K562 (cell line): ENCODE measurements around the gene POTEH.
"Not testable (repeated sequence)": the region's sequence is repeated elsewhere in the genome, so short reads cannot be mapped to it uniquely, and the experiment has no call there.

ENCODE experiments used
- CTCF ChIP-seq, 3 experiments: IDR thresholded peaks in 2 of 3; conservative IDR thresholded peaks in 1 of 3; 2 replicates each; pipeline ENCODE4 v1.5.1; 2011 to 2012; ENCODE audit warnings: low read length in 3 of 3, mild to moderate bottlenecking in 3 of 3, control low read depth in 2 of 3, improper control_type of control experiment in 1 of 3, inconsistent platforms in 1 of 3, low read depth in 1 of 3, mixed read lengths in 1 of 3, moderate library complexity in 1 of 3; ENCODE audit not compliant: insufficient read depth in 2 of 3
- HDAC6 ChIP-seq: IDR thresholded peaks from 2 replicates; pipeline ENCODE4 v1.6.1; 2012; ENCODE audit warnings: low read depth, mild to moderate bottlenecking, control low read depth, inconsistent platforms, low read length, moderate library complexity
- HDAC8 ChIP-seq: fragments of 450-650 bp; IDR thresholded peaks from 2 replicates; pipeline ENCODE4 v1.6.1; 2016; ENCODE audit warnings: mild to moderate bottlenecking, missing genetic modification characterization, moderate library complexity, missing compliant biosample characterization
- KAT8 ChIP-seq: fragments of 450-650 bp; IDR thresholded peaks from 2 replicates; pipeline ENCODE4 v1.6.1; 2016; ENCODE audit warnings: low read depth, mild to moderate bottlenecking
- NFIC ChIP-seq: fragments of 450-650 bp; IDR thresholded peaks from 2 replicates; pipeline ENCODE4 v1.6.1; 2017; ENCODE audit warnings: mild to moderate bottlenecking, inconsistent platforms
- NUFIP1 ChIP-seq: fragments of 450-650 bp; IDR thresholded peaks from 2 replicates; pipeline ENCODE4 v1.6.1; 2018; ENCODE audit not compliant: partially characterized antibody
- PHB2 ChIP-seq: fragments of 450-650 bp; IDR thresholded peaks from 2 replicates; pipeline ENCODE4 v1.6.1; 2017; ENCODE audit warnings: low read depth
- RBM25 ChIP-seq: fragments of 200-400 bp; formaldehyde crosslinking; IDR thresholded peaks from 2 replicates; pipeline ENCODE4 v1.6.1; 2018; ENCODE audit warnings: low read length, low read depth, moderate library complexity; ENCODE audit not compliant: severe bottlenecking
- TARDBP ChIP-seq: fragments of 450-650 bp; IDR thresholded peaks from 2 replicates; pipeline ENCODE4 v1.6.1; 2016

- TF ChIP-seq PHB2; KAT8; CTCF (IDR thresholded peaks at IDR 0.05 in 2 of 3, conservative IDR thresholded peaks at IDR 0.05 in 1 of 3; ENCODE audit: insufficient read depth in 2 of 3, low read depth in 1 of 3, low read length in 3 of 3); RBM25; NUFIP1; HDAC6; NFIC; HDAC8 (tag); TARDBP: not testable (repeated sequence)
These were observed 5.1 kb upstream of the POTEH start for GRCh38 chr22:15684695-15685094.
